Fibroblast of lung (primary cell): Measurements from ENCODE around the gene MCTP1.

Experiments used
- CTCF ChIP-seq, 2 donors: IDR thresholded peaks in 1 of 2; conservative IDR thresholded peaks in 1 of 2; 1 replicate in 1 of 2; 2 replicates in 1 of 2; pipeline ENCODE4 v1.5.1; 2011 to 2012; ENCODE audit warnings: low read length in 2 of 2, control low read depth in 1 of 2, inconsistent platforms in 1 of 2, low read depth in 1 of 2, mild to moderate bottlenecking in 1 of 2
- EZH2 ChIP-seq: IDR thresholded peaks from 2 replicates; pipeline ENCODE4 v1.5.1; 2012; ENCODE audit warnings: low read length, control low read depth, mild to moderate bottlenecking; ENCODE audit errors: missing control alignments

DNA sequence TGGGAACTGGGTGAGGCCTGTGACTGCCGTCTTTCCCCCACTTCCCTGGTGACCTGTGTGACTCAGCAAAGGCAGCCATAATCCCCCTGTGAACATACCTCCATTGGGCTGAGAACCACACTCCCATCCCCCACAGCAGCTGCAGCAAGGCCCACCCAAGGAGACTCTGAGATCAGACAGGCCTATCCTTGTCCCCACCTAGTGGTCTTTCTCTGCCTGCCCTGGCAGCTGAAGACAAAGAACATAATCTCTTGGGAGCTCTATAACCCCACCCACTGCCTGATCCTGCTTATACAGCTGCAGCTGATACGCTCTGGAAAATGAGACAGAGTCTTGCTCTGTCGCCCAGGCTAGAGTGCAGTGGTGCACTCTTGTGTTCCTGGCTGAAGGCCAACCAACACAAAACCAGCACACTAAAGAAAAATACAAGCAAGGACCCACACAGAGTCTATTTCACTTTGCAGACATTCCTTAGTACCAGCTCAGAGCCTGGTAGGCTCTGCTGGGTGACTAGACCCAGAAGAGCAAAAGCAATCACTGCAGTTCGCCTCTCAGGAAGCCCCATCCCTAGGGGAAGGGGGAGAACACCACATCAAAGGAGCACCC lies 106.7 kb downstream of the MCTP1 start:
- TF ChIP-seq EZH2 (no peak), CTCF (conservative IDR thresholded peaks at IDR 0.05 in 1 of 2, IDR thresholded peaks at IDR 0.05 in 1 of 2; ENCODE audit: low read depth in 1 of 2, low read length in 2 of 2) (peak in 1 of 2 donors; percentile 29)
